Measurements from ENCODE around the gene NTSR1.

DNA sequence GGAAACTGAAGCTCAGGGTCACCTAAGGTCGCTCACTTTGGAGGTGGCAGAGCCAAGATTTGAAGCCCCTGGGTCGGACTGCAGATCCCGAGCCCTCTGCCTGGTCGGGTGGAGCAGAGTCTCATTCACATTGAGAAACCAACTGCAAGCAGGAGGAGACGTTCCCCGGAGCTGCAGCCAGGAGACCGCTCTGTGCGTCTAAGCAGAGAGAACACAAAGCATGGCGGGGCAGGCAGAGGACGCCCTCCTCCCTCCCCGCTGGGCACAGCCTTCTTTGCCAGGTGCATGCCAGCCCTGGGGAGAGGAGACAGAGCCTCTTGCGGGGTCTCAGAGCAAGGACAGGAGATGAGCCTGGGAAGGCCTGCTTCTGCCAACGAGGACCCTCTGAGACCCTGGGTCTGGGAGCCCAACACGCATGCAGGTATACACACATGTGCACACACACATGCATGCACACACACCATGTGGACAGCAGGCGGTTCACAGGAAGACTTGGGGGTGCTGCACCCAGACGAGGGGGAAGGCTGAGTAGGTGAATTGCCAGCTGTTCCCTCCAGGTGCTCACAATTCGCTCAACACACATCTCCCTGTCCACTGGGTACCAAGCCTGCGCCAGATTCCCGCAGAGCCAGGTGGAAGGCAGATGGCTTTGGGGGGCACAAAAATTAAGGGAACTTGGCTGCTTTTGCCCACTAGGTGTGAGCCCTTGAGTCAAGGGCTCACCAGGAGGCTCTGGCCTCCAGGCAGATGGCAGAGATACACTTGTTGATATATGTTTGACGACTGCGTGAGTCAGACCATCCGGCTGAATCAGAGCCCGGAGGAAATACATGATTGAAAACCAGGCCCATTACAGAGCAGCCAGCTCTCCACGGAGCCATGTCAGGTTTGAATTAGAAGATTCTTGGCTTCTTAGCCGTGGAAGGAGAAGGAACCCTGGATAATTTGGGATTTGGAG lies 5.5 kb upstream of the NTSR1 start:
- TF ChIP-seq, protein P1, sequence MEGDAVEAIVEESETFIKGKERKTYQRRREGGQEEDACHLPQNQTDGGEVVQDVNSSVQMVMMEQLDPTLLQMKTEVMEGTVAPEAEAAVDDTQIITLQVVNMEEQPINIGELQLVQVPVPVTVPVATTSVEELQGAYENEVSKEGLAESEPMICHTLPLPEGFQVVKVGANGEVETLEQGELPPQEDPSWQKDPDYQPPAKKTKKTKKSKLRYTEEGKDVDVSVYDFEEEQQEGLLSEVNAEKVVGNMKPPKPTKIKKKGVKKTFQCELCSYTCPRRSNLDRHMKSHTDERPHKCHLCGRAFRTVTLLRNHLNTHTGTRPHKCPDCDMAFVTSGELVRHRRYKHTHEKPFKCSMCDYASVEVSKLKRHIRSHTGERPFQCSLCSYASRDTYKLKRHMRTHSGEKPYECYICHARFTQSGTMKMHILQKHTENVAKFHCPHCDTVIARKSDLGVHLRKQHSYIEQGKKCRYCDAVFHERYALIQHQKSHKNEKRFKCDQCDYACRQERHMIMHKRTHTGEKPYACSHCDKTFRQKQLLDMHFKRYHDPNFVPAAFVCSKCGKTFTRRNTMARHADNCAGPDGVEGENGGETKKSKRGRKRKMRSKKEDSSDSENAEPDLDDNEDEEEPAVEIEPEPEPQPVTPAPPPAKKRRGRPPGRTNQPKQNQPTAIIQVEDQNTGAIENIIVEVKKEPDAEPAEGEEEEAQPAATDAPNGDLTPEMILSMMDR (IDR thresholded peaks at IDR 0.05): no peak
- TF ChIP-seq EP300 (IDR thresholded peaks at IDR 0.05): no peak

Data from ovary (tissue), 3 donors.